SK-N-SH (cell line): ENCODE data around the gene PFDN1. TPM values are rescaled to one million over a fixed set of nuclear protein-coding genes. Genes with fewer than 3 reads are reported as not detected.

Experiments
- CTCF ChIA-PET: fragments of 300-600, 350-600 bp; formaldehyde crosslinking; extraction: SDS; loops from one replicate; lab custom pipeline; 2021; lab: Yijun Ruan, JAX
- POLR2A ChIA-PET: fragments of 350-600 bp; sonication (Branson Sonifier 250); formaldehyde crosslinking; extraction: SDS; loops from one replicate; lab custom pipeline; 2020; ENCODE audit warnings: antibody characterized with exemption, inconsistent platforms; lab: Yijun Ruan, JAX
- DNase-seq: peaks from one replicate; pipeline ENCODE4 v3.0.0; 2012
- H2AFZ ChIP-seq: fragments of 200-600 bp; sonication (generic); 2 replicates; pipeline ENCODE4 v1.8.1; 2016; ENCODE audit warnings: antibody characterized with exemption, mild to moderate bottlenecking, low read depth
- H3F3A ChIP-seq: fragments of 200-600 bp; sonication (generic); replicated peaks from 2 replicates; pipeline ENCODE3; 2016; ENCODE audit warnings: antibody characterized with exemption, mild to moderate bottlenecking; ENCODE audit not compliant: insufficient read depth
- H3K27ac ChIP-seq, 2 experiments: fragments of 200-500 bp in 1 of 2; fragments of 200-600 bp in 1 of 2; sonication (Bioruptor generic) in 1 of 2; sonication (generic), shearing (Covaris generic) in 1 of 2; 2 replicates each; pipeline versions ENCODE4 v1.5.1 to v1.6.1; 2014 to 2016; ENCODE audit warnings: low read depth in 2 of 2, inconsistent platforms in 1 of 2, low read length in 1 of 2, mild to moderate bottlenecking in 1 of 2, mixed read lengths in 1 of 2
- H3K27me3 ChIP-seq: fragments of 200-600 bp; sonication (generic), shearing (Covaris generic); 2 replicates; pipeline ENCODE4 v1.6.1; 2016; ENCODE audit warnings: mixed run types; ENCODE audit not compliant: insufficient read depth
- H3K36me3 ChIP-seq, 2 experiments: fragments of 200-500 bp in 1 of 2; fragments of 200-600 bp in 1 of 2; sonication (Bioruptor generic) in 1 of 2; sonication (generic) in 1 of 2; replicated peaks in 1 of 2; 2 replicates each; pipeline versions ENCODE3 to v1.5.1; 2014 to 2016; ENCODE audit warnings: low read length in 1 of 2, mild to moderate bottlenecking in 1 of 2; ENCODE audit not compliant: insufficient read depth in 2 of 2, control insufficient read depth in 1 of 2
- H3K4me1 ChIP-seq, 2 experiments: fragments of 200-500 bp in 1 of 2; fragments of 200-600 bp in 1 of 2; sonication (Bioruptor generic) in 1 of 2; sonication (generic), shearing (Covaris generic) in 1 of 2; 2 replicates each; pipeline versions ENCODE4 v1.5.1 to v1.6.1; 2014 to 2016; ENCODE audit warnings: low read depth in 1 of 2, low read length in 1 of 2, mixed run types in 1 of 2; ENCODE audit not compliant: insufficient read depth in 2 of 2, control insufficient read depth in 1 of 2
- H3K4me2 ChIP-seq: fragments of 200-600 bp; sonication (generic), shearing (Covaris generic); 2 replicates; pipeline ENCODE4 v1.6.1; 2017; ENCODE audit warnings: mixed run types
- H3K4me3 ChIP-seq, 2 experiments: fragments of 200-500 bp in 1 of 2; fragments of 200-600 bp in 1 of 2; sonication (Bioruptor generic) in 1 of 2; sonication (generic), shearing (Covaris generic) in 1 of 2; 2 replicates each; pipeline versions ENCODE4 v1.5.1 to v1.8.1; 2014 to 2016; ENCODE audit warnings: low read depth in 2 of 2, inconsistent platforms in 1 of 2, low read length in 1 of 2, mild to moderate bottlenecking in 1 of 2, mixed read lengths in 1 of 2, moderate library complexity in 1 of 2
- H3K79me2 ChIP-seq: fragments of 200-600 bp; sonication (generic); 2 replicates; pipeline ENCODE4 v1.8.1; 2017; ENCODE audit warnings: mild to moderate bottlenecking; ENCODE audit not compliant: insufficient read depth
- H3K9ac ChIP-seq: fragments of 200-600 bp; sonication (generic); 2 replicates; pipeline ENCODE4 v1.6.1; 2017; ENCODE audit warnings: mixed run types
- H3K9me2 ChIP-seq: fragments of 200-600 bp; sonication (generic); 2 replicates; pipeline ENCODE4 v1.6.1; 2017; ENCODE audit warnings: mixed run types
- H3K9me3 ChIP-seq: fragments of 200-600 bp; sonication (generic); 2 replicates; pipeline ENCODE4 v1.6.1; 2017; ENCODE audit warnings: mixed run types, mild to moderate bottlenecking, moderate library complexity
- H4K20me1 ChIP-seq: fragments of 200-600 bp; sonication (generic); 2 replicates; pipeline ENCODE4 v1.6.1; 2017; ENCODE audit warnings: mild to moderate bottlenecking, mixed run types; ENCODE audit not compliant: insufficient read depth
- EP300 ChIP-seq, 2 experiments: IDR thresholded peaks; 2 replicates each; pipeline versions ENCODE4 v1.4.0 to v1.6.1; 2012; ENCODE audit warnings: borderline replicate concordance in 1 of 2, low read depth in 1 of 2, low read length in 1 of 2
- EZH2phosphoT487 ChIP-seq: fragments of 200-600 bp; sonication (generic); IDR thresholded peaks from 2 replicates; pipeline ENCODE4 v1.6.1; 2017; ENCODE audit warnings: low read depth, mixed run types, mild to moderate bottlenecking, antibody characterized with exemption, moderate library complexity, borderline replicate concordance
- FOXM1 ChIP-seq: IDR thresholded peaks from 2 replicates; pipeline ENCODE4 v1.4.0; 2012; ENCODE audit warnings: low read depth, mild to moderate bottlenecking
- MAX ChIP-seq: IDR thresholded peaks from 2 replicates; pipeline ENCODE4 v1.4.0; 2012; ENCODE audit warnings: low read depth
- MXI1 ChIP-seq: IDR thresholded peaks from 2 replicates; pipeline ENCODE4 v1.6.1; 2012; ENCODE audit warnings: mild to moderate bottlenecking, low read depth, low read length, improper control_type of control experiment
- NFIC ChIP-seq: IDR thresholded peaks from 2 replicates; pipeline ENCODE4 v1.4.0; 2012; ENCODE audit warnings: borderline replicate concordance
- NRF1 ChIP-seq: IDR thresholded peaks from 2 replicates; pipeline ENCODE4 v1.6.1; 2012; ENCODE audit warnings: low read depth, mild to moderate bottlenecking, low read length
- PBX3 ChIP-seq: IDR thresholded peaks from 2 replicates; pipeline ENCODE4; 2012
- RAD21 ChIP-seq: IDR thresholded peaks from 2 replicates; pipeline ENCODE4 v1.6.1; 2012; ENCODE audit warnings: mild to moderate bottlenecking, low read length
- RCOR1 ChIP-seq: fragments of 150-350 bp; IDR thresholded peaks from 2 replicates; pipeline ENCODE4 v1.6.1; 2017; ENCODE audit warnings: antibody characterized with exemption, low read length
- RFX5 ChIP-seq: IDR thresholded peaks from 2 replicates; pipeline ENCODE4 v1.6.1; 2012; ENCODE audit warnings: mild to moderate bottlenecking, improper control_type of control experiment, low read length
- SIN3A ChIP-seq: IDR thresholded peaks from 2 replicates; pipeline ENCODE4 v1.6.1; 2012; ENCODE audit warnings: low read depth, mild to moderate bottlenecking, low read length, moderate library complexity, borderline replicate concordance
- TAF1 ChIP-seq: IDR thresholded peaks from 2 replicates; pipeline ENCODE4 v1.6.1; 2012; ENCODE audit warnings: low read depth, mild to moderate bottlenecking, low read length, moderate library complexity, borderline replicate concordance
- TCF12 ChIP-seq: IDR thresholded peaks from 2 replicates; pipeline ENCODE4 v1.4.0; 2012
- TEAD4 ChIP-seq: IDR thresholded peaks from 2 replicates; pipeline ENCODE4 v1.4.0; 2012; ENCODE audit warnings: mild to moderate bottlenecking, borderline replicate concordance; ENCODE audit not compliant: insufficient read depth
- ZBTB33 ChIP-seq: IDR thresholded peaks from 2 replicates; pipeline ENCODE4 v1.4.0; 2012; ENCODE audit warnings: low read depth, borderline replicate concordance
- WGBS: methylation state at CpG from one replicate; pipeline ENCODE4 v1.1.6; 2017; ENCODE audit warnings: low lambda C conversion rate; 5-methylcytosine and 5-hydroxymethylcytosine counted together
- polyA plus RNA-seq, 3 experiments: library from polyadenylated mRNA; depleted of rRNA; stranded (reverse); fragments of >200 nt; gene quantifications; 2 replicates each; pipeline ENCODE4 v1.2.3, GENCODE V29; 2012
- TF ChIP-seq, protein P1 (sequence below): fragments of 200-600 bp; sonication (generic); IDR thresholded peaks from 2 replicates; pipeline ENCODE4 v1.6.1; 2017; ENCODE audit warnings: antibody characterized with exemption, mild to moderate bottlenecking, moderate library complexity
- TF ChIP-seq, protein P2 (sequence below): IDR thresholded peaks from 2 replicates; pipeline ENCODE4 v1.4.0; 2012; ENCODE audit warnings: low read depth, borderline replicate concordance
- TF ChIP-seq, protein P3 (sequence below): fragments of 150-350 bp; IDR thresholded peaks from 2 replicates; pipeline ENCODE4 v1.6.1; 2016; ENCODE audit warnings: mild to moderate bottlenecking, low read depth, low read length
- TF ChIP-seq, protein P4 (sequence below): fragments of 150-350 bp; IDR thresholded peaks from 2 replicates; pipeline ENCODE4 v1.6.1; 2017; ENCODE audit warnings: antibody characterized with exemption, low read length, low read depth, borderline replicate concordance

PFDN1 gene
- polyA plus RNA-seq, 1 of the 3 experiments (the other 2 are of a cell fraction), result 55.2 TPM

GRCh38 chr5:140351609-140352334 is 48.9 kb upstream of the PFDN1 start (continued):
- TF ChIP-seq FOXM1, result no peak

GRCh38 chr5:140349244-140349643 is 46.3 kb upstream of the PFDN1 start:
- Histone ChIP-seq H3K27ac (no peak overlapping the region), H4K20me1 (peaks cover 15% of the 10 kb centered on the region), H2AFZ (no peak overlapping the region), H3K36me3 (peaks cover 0 to 3% of the 10 kb centered on the region in 2 experiments), H3K79me2 (peaks cover 22% of the 10 kb centered on the region), H3K27me3 (no peaks in the 10 kb centered on the region), H3K9me2 (no peaks in the 10 kb centered on the region), H3K4me2 (no peak overlapping the region), H3K4me3 (no peak overlapping the region), H3F3A (peaks cover 11% of the 10 kb centered on the region), H3K9me3 (no peaks in the 10 kb centered on the region), H3K4me1 (peaks cover 9 to 12% of the 10 kb centered on the region in 2 experiments), H3K9ac (no peak overlapping the region)
- CTCF ChIA-PET, result interaction anchor here (0.9 to 15.0 kb wide), 3 partner anchors 11 to 107 kb away, joined by 4 to 418 read pairs (median 10); partner anchors contain the start of gene SLC4A9
- TF ChIP-seq NFIC (no peak), EZH2phosphoT487 (no peak), ZBTB33 (no peak), PBX3 (no peak), RFX5 (no peak), RCOR1 (no peak), EP300 (IDR thresholded peaks at IDR 0.05; ENCODE audit: borderline replicate concordance in 1 of 2, low read depth in 1 of 2, low read length in 1 of 2) (no peak), SIN3A (no peak), TAF1 (no peak), NRF1 (no peak), TCF12 (no peak), MAX (no peak), RAD21 (no peak), MXI1 (no peak), FOXM1 (no peak), TEAD4 (no peak)
- TF ChIP-seq, protein P1, sequence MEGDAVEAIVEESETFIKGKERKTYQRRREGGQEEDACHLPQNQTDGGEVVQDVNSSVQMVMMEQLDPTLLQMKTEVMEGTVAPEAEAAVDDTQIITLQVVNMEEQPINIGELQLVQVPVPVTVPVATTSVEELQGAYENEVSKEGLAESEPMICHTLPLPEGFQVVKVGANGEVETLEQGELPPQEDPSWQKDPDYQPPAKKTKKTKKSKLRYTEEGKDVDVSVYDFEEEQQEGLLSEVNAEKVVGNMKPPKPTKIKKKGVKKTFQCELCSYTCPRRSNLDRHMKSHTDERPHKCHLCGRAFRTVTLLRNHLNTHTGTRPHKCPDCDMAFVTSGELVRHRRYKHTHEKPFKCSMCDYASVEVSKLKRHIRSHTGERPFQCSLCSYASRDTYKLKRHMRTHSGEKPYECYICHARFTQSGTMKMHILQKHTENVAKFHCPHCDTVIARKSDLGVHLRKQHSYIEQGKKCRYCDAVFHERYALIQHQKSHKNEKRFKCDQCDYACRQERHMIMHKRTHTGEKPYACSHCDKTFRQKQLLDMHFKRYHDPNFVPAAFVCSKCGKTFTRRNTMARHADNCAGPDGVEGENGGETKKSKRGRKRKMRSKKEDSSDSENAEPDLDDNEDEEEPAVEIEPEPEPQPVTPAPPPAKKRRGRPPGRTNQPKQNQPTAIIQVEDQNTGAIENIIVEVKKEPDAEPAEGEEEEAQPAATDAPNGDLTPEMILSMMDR, result no peak
- TF ChIP-seq, protein P2, sequence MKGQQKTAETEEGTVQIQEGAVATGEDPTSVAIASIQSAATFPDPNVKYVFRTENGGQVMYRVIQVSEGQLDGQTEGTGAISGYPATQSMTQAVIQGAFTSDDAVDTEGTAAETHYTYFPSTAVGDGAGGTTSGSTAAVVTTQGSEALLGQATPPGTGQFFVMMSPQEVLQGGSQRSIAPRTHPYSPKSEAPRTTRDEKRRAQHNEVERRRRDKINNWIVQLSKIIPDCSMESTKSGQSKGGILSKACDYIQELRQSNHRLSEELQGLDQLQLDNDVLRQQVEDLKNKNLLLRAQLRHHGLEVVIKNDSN, result no peak
- TF ChIP-seq, protein P3, sequence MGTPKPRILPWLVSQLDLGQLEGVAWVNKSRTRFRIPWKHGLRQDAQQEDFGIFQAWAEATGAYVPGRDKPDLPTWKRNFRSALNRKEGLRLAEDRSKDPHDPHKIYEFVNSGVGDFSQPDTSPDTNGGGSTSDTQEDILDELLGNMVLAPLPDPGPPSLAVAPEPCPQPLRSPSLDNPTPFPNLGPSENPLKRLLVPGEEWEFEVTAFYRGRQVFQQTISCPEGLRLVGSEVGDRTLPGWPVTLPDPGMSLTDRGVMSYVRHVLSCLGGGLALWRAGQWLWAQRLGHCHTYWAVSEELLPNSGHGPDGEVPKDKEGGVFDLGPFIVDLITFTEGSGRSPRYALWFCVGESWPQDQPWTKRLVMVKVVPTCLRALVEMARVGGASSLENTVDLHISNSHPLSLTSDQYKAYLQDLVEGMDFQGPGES, result no peak
- TF ChIP-seq, protein P4, sequence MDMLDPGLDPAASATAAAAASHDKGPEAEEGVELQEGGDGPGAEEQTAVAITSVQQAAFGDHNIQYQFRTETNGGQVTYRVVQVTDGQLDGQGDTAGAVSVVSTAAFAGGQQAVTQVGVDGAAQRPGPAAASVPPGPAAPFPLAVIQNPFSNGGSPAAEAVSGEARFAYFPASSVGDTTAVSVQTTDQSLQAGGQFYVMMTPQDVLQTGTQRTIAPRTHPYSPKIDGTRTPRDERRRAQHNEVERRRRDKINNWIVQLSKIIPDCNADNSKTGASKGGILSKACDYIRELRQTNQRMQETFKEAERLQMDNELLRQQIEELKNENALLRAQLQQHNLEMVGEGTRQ, result no peak
- 80% methylated on average over 2 of the region's 2 CpGs for WGBS
- no peak for DNase-seq
- POLR2A ChIA-PET, result no interaction called here
